Measurements from ENCODE around the gene RBM44. TPM values are rescaled to one million over a fixed set of nuclear protein-coding genes. Genes with fewer than 3 reads are reported as not detected.

The RBM44 gene
- total RNA-seq, 1 experiment from 2014 or later = 0.51 TPM

DNA sequence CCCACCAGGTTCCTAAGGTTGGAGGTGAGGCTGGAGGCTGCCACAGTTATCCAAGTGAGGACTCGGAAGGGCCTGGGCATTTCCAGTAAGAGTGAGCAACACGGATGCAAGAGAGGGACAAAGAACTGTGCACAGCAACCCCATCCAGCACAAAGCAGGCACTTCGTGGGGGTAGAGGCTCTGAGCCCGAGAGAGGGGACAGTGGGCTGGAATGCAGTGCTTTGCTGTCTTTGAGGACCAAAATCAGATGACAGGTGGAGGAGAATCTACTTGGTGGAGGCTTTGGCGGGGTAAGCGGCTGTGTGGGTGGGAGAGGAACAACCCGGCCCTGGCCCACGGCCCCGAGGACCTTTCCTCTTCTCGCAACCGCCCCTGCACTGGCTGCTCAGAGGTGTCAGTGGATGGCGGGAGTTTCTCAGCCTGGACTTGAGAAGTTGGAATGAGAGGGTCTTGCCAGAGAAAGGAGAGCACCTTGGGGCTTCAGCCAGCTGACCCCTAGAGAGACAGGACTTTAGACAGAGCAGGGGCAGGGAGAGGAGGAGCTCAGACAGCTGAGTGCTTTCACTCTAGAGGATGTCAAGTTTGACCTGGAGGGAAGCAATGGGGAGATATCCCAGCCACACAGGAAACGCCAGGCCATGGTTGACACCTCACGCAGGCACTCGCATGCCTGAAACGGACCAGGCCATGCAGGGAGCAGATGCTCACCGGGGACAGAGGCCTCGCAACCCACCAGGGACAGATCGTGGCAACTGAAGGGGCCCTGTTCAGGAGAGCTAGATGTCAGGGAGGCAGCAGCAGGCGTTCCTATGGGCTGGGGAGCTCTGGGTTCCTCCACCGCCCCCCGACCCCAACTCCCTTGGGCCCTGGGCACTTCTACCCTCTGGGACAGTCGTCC is 72.4 kb downstream of the RBM44 start:
- H3K4me2 ChIP-seq (ENCODE audit: low read length) = no peak overlapping the region
- H3K79me2 ChIP-seq (ENCODE audit: low read length) = peaks cover 90% of the 10 kb centered on the region
- no peak overlapping the region for H3K27ac ChIP-seq (ENCODE audit: low read length)

DNA sequence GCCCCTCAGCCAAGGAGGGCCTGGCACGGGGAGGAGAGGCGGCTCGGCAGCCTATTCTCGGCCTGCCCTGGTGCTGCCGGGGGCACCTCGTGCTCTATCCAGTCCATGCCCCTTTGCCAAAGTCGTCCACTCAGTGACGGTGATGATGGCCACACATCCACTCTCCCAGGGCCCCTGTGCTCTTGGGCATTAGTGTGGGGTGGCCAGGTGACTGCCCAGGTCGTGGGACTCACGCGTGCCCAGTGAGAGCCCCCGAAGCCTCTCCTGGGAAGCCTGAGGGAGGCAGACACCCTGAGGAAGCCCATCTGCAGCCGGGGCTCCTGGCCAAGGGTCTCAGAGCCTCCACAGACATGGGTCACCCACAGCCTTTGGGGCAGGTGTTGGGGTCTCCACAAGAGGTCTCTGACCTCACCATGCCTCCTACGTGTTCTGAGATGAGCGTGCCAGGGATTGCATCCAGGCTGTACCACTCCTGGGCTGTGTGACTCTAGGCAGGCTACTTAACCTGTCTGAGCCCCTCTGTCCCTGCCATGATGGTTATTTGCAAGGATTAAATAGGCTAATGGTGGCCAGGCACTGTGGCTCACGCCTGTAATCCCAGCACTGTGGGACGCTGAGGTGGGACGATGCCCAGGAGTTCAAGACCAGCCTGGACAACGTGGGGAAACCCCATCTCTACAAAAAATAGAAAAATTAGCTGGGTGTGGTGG is 73.8 kb downstream of the RBM44 start:
- H3K4me2 ChIP-seq (ENCODE audit: low read length) = no peak overlapping the region
- POLR2A ChIA-PET (ENCODE audit: unreplicated experiment) = no interaction called here
- no peak for ATAC-seq

More for the DNA sequence above, 72.4 kb downstream of the RBM44 start:
- Histone ChIP-seq H3K9ac (ENCODE audit: low read length) (no peak overlapping the region), H3K36me3 (ENCODE audit: low read depth, low read length) (no peaks in the 10 kb centered on the region), H3K4me1 (ENCODE audit: insufficient read depth, low read length) (peaks cover 48% of the 10 kb centered on the region), H3K9me2 (replicated peaks; ENCODE audit: low read length) (no peaks in the 10 kb centered on the region), H3K27me3 (ENCODE audit: low read length) (no peaks in the 10 kb centered on the region), H4K20me1 (ENCODE audit: low read length) (no peaks in the 10 kb centered on the region), H3K9me3 (ENCODE audit: low read length) (no peaks in the 10 kb centered on the region), H3F3A (ENCODE audit: low read length, unreplicated experiment) (no peaks in the 10 kb centered on the region), H2AFZ (ENCODE audit: low read length) (no peak overlapping the region), H3K4me3 (ENCODE audit: low read length) (no peak overlapping the region)
- no peak for DNase-seq
- no TSS peak for BruUV-seq (replicated peaks)
- TF ChIP-seq, protein P1, sequence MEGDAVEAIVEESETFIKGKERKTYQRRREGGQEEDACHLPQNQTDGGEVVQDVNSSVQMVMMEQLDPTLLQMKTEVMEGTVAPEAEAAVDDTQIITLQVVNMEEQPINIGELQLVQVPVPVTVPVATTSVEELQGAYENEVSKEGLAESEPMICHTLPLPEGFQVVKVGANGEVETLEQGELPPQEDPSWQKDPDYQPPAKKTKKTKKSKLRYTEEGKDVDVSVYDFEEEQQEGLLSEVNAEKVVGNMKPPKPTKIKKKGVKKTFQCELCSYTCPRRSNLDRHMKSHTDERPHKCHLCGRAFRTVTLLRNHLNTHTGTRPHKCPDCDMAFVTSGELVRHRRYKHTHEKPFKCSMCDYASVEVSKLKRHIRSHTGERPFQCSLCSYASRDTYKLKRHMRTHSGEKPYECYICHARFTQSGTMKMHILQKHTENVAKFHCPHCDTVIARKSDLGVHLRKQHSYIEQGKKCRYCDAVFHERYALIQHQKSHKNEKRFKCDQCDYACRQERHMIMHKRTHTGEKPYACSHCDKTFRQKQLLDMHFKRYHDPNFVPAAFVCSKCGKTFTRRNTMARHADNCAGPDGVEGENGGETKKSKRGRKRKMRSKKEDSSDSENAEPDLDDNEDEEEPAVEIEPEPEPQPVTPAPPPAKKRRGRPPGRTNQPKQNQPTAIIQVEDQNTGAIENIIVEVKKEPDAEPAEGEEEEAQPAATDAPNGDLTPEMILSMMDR (conservative IDR thresholded peaks at IDR 0.05; ENCODE audit: low read depth, low read length) = no peak
- TF ChIP-seq EZH2 (IDR thresholded peaks at IDR 0.05; ENCODE audit: low read length, unreplicated experiment) (no peak), EZH2phosphoT487 (IDR thresholded peaks at IDR 0.05; ENCODE audit: borderline replicate concordance, low read length) (no peak)
- POLR2A ChIA-PET (ENCODE audit: unreplicated experiment) = no interaction called here
- intact Hi-C loops (cut with micrococcal nuclease) = no loop called here
- CTCF ChIA-PET = no interaction called here
- no peak for ATAC-seq

More for the DNA sequence above, 73.8 kb downstream of the RBM44 start:
- BruUV-seq (replicated peaks) = no TSS peak
- no peak for TF ChIP-seq EZH2phosphoT487 (IDR thresholded peaks at IDR 0.05; ENCODE audit: borderline replicate concordance, low read length)
- TF ChIP-seq, protein P1 (conservative IDR thresholded peaks at IDR 0.05; ENCODE audit: low read depth, low read length) = no peak
- TF ChIP-seq EZH2 (IDR thresholded peaks at IDR 0.05; ENCODE audit: low read length, unreplicated experiment) = no peak
- Histone ChIP-seq H3K4me1 (ENCODE audit: insufficient read depth, low read length) (peaks cover 35% of the 10 kb centered on the region), H3F3A (ENCODE audit: low read length, unreplicated experiment) (no peaks in the 10 kb centered on the region), H4K20me1 (ENCODE audit: low read length) (no peaks in the 10 kb centered on the region), H3K9me2 (replicated peaks; ENCODE audit: low read length) (no peaks in the 10 kb centered on the region), H3K27me3 (ENCODE audit: low read length) (no peaks in the 10 kb centered on the region), H3K36me3 (ENCODE audit: low read depth, low read length) (no peaks in the 10 kb centered on the region), H3K9me3 (ENCODE audit: low read length) (no peaks in the 10 kb centered on the region), H3K4me3 (ENCODE audit: low read length) (no peak overlapping the region), H3K9ac (ENCODE audit: low read length) (no peak overlapping the region), H2AFZ (ENCODE audit: low read length) (no peak overlapping the region), H3K27ac (ENCODE audit: low read length) (no peak overlapping the region), H3K79me2 (ENCODE audit: low read length) (peaks cover 80% of the 10 kb centered on the region)
- DNase-seq = no peak
- intact Hi-C loops (cut with micrococcal nuclease) = no loop called here
- CTCF ChIA-PET = no interaction called here
